ENCODE results near the gene MFAP4.

DNA sequence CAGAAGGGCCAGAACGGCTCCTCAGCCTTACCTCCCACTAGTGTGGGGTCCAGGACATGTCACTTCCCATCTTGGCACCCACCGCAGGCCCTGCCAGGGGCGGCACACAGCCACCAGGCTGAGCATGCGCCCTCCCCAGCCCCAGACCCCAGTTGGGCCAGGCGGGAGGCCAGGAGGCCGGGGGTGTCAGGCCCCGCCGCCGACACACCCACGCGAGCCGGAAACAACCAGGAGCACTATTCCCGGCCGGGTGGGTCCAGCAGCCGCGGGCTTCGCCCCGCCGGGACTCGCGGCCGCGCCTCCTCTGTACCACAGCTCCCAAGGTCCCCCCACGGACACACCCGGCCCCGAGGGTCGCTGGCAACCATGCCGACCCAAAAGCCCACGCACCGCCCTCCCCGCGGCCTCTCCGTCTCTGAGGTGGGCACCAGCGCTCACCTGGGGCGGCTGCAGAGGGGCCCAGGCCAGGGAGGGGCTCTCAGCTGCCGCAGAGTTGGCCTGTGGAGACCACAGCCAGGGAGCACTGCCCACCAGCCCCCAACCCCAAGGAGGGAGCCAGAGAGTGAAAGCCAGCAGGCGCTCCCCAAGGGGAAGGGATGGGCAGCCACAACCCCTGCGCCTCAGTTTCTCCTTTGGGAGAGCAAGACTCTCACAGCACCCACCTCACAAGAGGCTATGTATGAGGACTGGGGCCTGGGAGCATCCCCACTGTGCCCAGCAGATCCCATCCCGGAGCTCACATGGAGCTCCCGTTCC lies 42.5 kb downstream of the MFAP4 start:
- TF ChIP-seq EP300 (IDR thresholded peaks at IDR 0.05) (no peak), CTCF (IDR thresholded peaks at IDR 0.05) (no peak), POLR2AphosphoS5 (IDR thresholded peaks at IDR 0.05) (no peak)

Data from esophagus muscularis mucosa (tissue), 4 donors.